GM21737 (cell line): ENCODE measurements around the gene TOR4A.
"Not testable (repeated sequence)": the region's sequence is repeated elsewhere in the genome, so short reads cannot be mapped to it uniquely, and the experiment has no call there.

ENCODE experiments used
- ATAC-seq: cut with Tn5 transposase; IDR thresholded peaks from one replicate; pipeline ENCODE4 v1.9.1; 2021; ENCODE audit warnings: mild to moderate bottlenecking, moderate library complexity; ENCODE audit not compliant: unreplicated experiment

The TOR4A gene

GRCh38 chr9:137251490-137252268 lies 25.8 kb upstream of the TOR4A start:
- ATAC-seq = no peak

- ATAC-seq = no peak
Measured at GRCh38 chr9:137252555-137253506, 24.7 kb upstream of the TOR4A start.

GRCh38 chr9:137253717-137254623 lies 23.6 kb upstream of the TOR4A start:
- no peak for ATAC-seq

GRCh38 chr9:137254624-137255447 lies 22.7 kb upstream of the TOR4A start, which contains the start of gene NELFB:
NELFB (plus strand) TSS chr9:137255327.
- ATAC-seq = peak; percentile 69

GRCh38 chr9:137255448-137256114 lies 21.9 kb upstream of the TOR4A start:
- ATAC-seq = no peak

GRCh38 chr9:137256362-137256761 lies 21.2 kb upstream of the TOR4A start:
- no peak for ATAC-seq

- ATAC-seq = no peak
Measured at GRCh38 chr9:137256856-137257255, 20.7 kb upstream of the TOR4A start.

GRCh38 chr9:137262173-137262908 lies 15.2 kb upstream of the TOR4A start:
- ATAC-seq = not testable (repeated sequence)

- ATAC-seq = no peak
Measured at GRCh38 chr9:137262909-137263285, 14.6 kb upstream of the TOR4A start.

- ATAC-seq = no peak
Measured at GRCh38 chr9:137263506-137263905, 14.0 kb upstream of the TOR4A start.

- ATAC-seq = no peak
Measured at GRCh38 chr9:137264067-137264466, 13.5 kb upstream of the TOR4A start.

- ATAC-seq = no peak
Measured at GRCh38 chr9:137265496-137266161, 11.9 kb upstream of the TOR4A start.

- ATAC-seq = no peak
Measured at GRCh38 chr9:137266162-137266527, 11.4 kb upstream of the TOR4A start.

GRCh38 chr9:137266585-137267453 lies 10.7 kb upstream of the TOR4A start:
- no peak for ATAC-seq

- ATAC-seq = no peak
Measured at GRCh38 chr9:137267933-137268355, 9.6 kb upstream of the TOR4A start.

GRCh38 chr9:137268538-137269201 lies 8.9 kb upstream of the TOR4A start:
- ATAC-seq = no peak
